Endothelial cell of umbilical vein (primary cell): ENCODE data around the gene DYNC1LI2. TPM values are rescaled to one million over a fixed set of nuclear protein-coding genes. Genes with fewer than 3 reads are reported as not detected.

ENCODE experiments used
- BruUV-seq: library from RNA; stranded (reverse); fragments of 400-500 nt; replicated peaks from 2 replicates; lab custom pipeline; 2021; lab: Mats Ljungman, UMichigan
- CTCF ChIA-PET: fragments of 300-600, 350-600 bp; sonication (Branson Sonifier 250); formaldehyde crosslinking; loops from one replicate; lab custom pipeline; 2021; ENCODE audit warnings: antibody characterized with exemption, inconsistent platforms; lab: Charles Lee
- POLR2A ChIA-PET: fragments of 300-600, 350-600 bp; sonication (Branson Sonifier 250); formaldehyde crosslinking; loops from one replicate; lab custom pipeline; 2021; ENCODE audit warnings: antibody characterized with exemption, inconsistent platforms; lab: Charles Lee
- DNase-seq: peaks from one replicate; pipeline ENCODE4 v3.0.0-alpha.2; 2011; ENCODE audit warnings: low read depth, low spot score
- FAIRE-seq: peaks from 2 replicates; lab custom pipeline; 2011; peaks lifted over from hg19 to GRCh38; lab: Jason Lieb, UNC
- H2AFZ ChIP-seq: 2 replicates; pipeline ENCODE4 v1.6.0; 2012; ENCODE audit warnings: low read depth, low read length, control low read depth, inconsistent platforms
- H3K27ac ChIP-seq: 2 replicates; pipeline ENCODE4 v1.5.1; 2011; ENCODE audit warnings: low read depth, mild to moderate bottlenecking, control low read depth, low read length, moderate library complexity; ENCODE audit not compliant: insufficient read depth
- H3K27me3 ChIP-seq, 2 experiments: 2 replicates each; pipeline versions ENCODE4 v1.6.0 to v1.6.1; 2011; ENCODE audit warnings: low read length in 2 of 2, mixed read lengths in 1 of 2; ENCODE audit not compliant: control insufficient read depth in 2 of 2, insufficient read depth in 2 of 2
- H3K36me3 ChIP-seq, 2 experiments: 2 replicates in 1 of 2; 3 replicates in 1 of 2; pipeline ENCODE4 v1.5.1; 2011; ENCODE audit warnings: low read length in 2 of 2, mild to moderate bottlenecking in 1 of 2, moderate library complexity in 1 of 2; ENCODE audit not compliant: control insufficient read depth in 2 of 2, insufficient read depth in 2 of 2; ENCODE audit errors: extremely low read depth in 1 of 2
- H3K4me1 ChIP-seq: 3 replicates; pipeline ENCODE4 v1.5.1; 2011; ENCODE audit warnings: mild to moderate bottlenecking, low read length; ENCODE audit not compliant: control insufficient read depth, insufficient read depth; ENCODE audit errors: extremely low read depth
- H3K4me2 ChIP-seq: 2 replicates; pipeline ENCODE4 v1.6.1; 2011; ENCODE audit warnings: low read length, control low read depth, mixed read lengths; ENCODE audit not compliant: insufficient read depth
- H3K4me3 ChIP-seq, 3 experiments: fragments of 200-600 bp in 1 of 3; sonication (generic), shearing (Covaris generic) in 1 of 3; replicated peaks in 1 of 3; 2 replicates each; pipeline ENCODE4 v1.5.1; 2011 to 2016; ENCODE audit warnings: control low read depth in 3 of 3, low read length in 3 of 3, mild to moderate bottlenecking in 2 of 3, inconsistent platforms in 1 of 3, low read depth in 1 of 3, moderate library complexity in 1 of 3; ENCODE audit not compliant: insufficient read depth in 1 of 3
- H3K79me2 ChIP-seq: 2 replicates; pipeline ENCODE4 v1.6.0; 2012; ENCODE audit warnings: low read length, inconsistent platforms; ENCODE audit not compliant: control insufficient read depth, insufficient read depth
- H3K9ac ChIP-seq: replicated peaks from 2 replicates; pipeline ENCODE3; 2011; ENCODE audit warnings: low read length, control low read depth; ENCODE audit not compliant: insufficient read depth; ENCODE audit errors: extremely low read depth
- H3K9me1 ChIP-seq: replicated peaks from 3 replicates; pipeline ENCODE4 v1.6.0; 2011; ENCODE audit warnings: mild to moderate bottlenecking, low read length; ENCODE audit not compliant: control insufficient read depth, insufficient read depth; ENCODE audit errors: extremely low read depth
- H3K9me3 ChIP-seq: replicated peaks from 2 replicates; pipeline ENCODE4 v1.5.1; 2012; ENCODE audit warnings: low read length, inconsistent platforms; ENCODE audit not compliant: control insufficient read depth, insufficient read depth
- H4K20me1 ChIP-seq: replicated peaks from 2 replicates; pipeline ENCODE3; 2011; ENCODE audit warnings: mild to moderate bottlenecking, low read length; ENCODE audit not compliant: control insufficient read depth, insufficient read depth; ENCODE audit errors: extremely low read depth
- CTCF ChIP-seq, 2 donors: IDR thresholded peaks; 1 replicate in 1 of 2; 2 replicates in 1 of 2; pipeline ENCODE4 v1.5.1; 2011; ENCODE audit warnings: low read length in 2 of 2, mild to moderate bottlenecking in 2 of 2, moderate library complexity in 2 of 2, control low read depth in 1 of 2, inconsistent platforms in 1 of 2, low read depth in 1 of 2; ENCODE audit not compliant: insufficient read depth in 1 of 2; ENCODE audit errors: extremely low read depth in 1 of 2
- EZH2 ChIP-seq: IDR thresholded peaks from 2 replicates; pipeline ENCODE4 v1.6.1; 2012; ENCODE audit warnings: borderline replicate concordance, low read depth, mild to moderate bottlenecking, moderate library complexity, low read length, inconsistent platforms; ENCODE audit not compliant: severe bottlenecking
- FOS ChIP-seq: IDR thresholded peaks from 2 replicates; pipeline ENCODE4 v1.6.1; 2011; ENCODE audit warnings: mild to moderate bottlenecking, low read length, moderate library complexity, borderline replicate concordance; ENCODE audit not compliant: insufficient read depth
- GATA2 ChIP-seq: IDR thresholded peaks from 2 replicates; pipeline ENCODE4 v1.7.0; 2011; ENCODE audit warnings: low read depth, mild to moderate bottlenecking, moderate library complexity, mixed read lengths, low read length; ENCODE audit not compliant: insufficient read length, insufficient read depth
- JUN ChIP-seq: IDR thresholded peaks from 2 replicates; pipeline ENCODE4 v1.6.1; 2011; ENCODE audit warnings: borderline replicate concordance, low read depth; ENCODE audit not compliant: insufficient read length, insufficient read depth
- MAX ChIP-seq: IDR thresholded peaks from 2 replicates; pipeline ENCODE4 v1.6.1; 2011; ENCODE audit not compliant: insufficient read depth, insufficient read length
- MYC ChIP-seq: IDR thresholded peaks from one replicate; pipeline ENCODE4 v1.6.1; 2011; ENCODE audit warnings: mild to moderate bottlenecking, low read depth, low read length
- POLR2A ChIP-seq: IDR thresholded peaks from 2 replicates; pipeline ENCODE4 v1.6.1; 2012; ENCODE audit warnings: low read depth, mild to moderate bottlenecking, control low read depth, low read length
- POLR2AphosphoS5 ChIP-seq: IDR thresholded peaks from 2 replicates; pipeline ENCODE4 v1.6.1; 2012; ENCODE audit warnings: low read depth, mild to moderate bottlenecking, control low read depth, low read length, moderate library complexity; ENCODE audit not compliant: insufficient read depth
- dilution Hi-C: fragments of 300-500 bp; cut with MboI; formaldehyde crosslinking; loops from one replicate; pipeline ENCODE4 v1.15.0; 2019; ENCODE audit warnings: low sequenced_read_pairs; ENCODE audit not compliant: extremely low pct_ligation_motif_present
- intact Hi-C: fragments of 100-400 bp; cut with micrococcal nuclease; formaldehyde crosslinking; loops from one replicate; pipeline ENCODE4 v1.10.0; 2022
- polyA plus RNA-seq, 4 experiments: library from polyadenylated mRNA; depleted of rRNA in 3 of 4; stranded (reverse) in 3 of 4; unstranded in 1 of 4; fragments of >200 nt; gene quantifications; 2 replicates each; pipeline versions ENCODE4 v1.2.1 to v1.2.3, GENCODE V29; 2011 to 2012; ENCODE audit warnings: missing spikeins in 1 of 4
- total RNA-seq: library from RNA; stranded (reverse); gene quantifications from 2 replicates; pipeline ENCODE4 v1.2.3, GENCODE V29; 2021

Gene DYNC1LI2
- total and polyA plus RNA-seq, 2 donors (not counting 3 experiments of a cell fraction or from before 2014, with no cell fraction given), result 110 to 159 TPM

GRCh38 chr16:66800856-66801255 lies 49.4 kb upstream of the DYNC1LI2 start:
- DNase-seq (no peak), FAIRE-seq (no peak)
- Histone ChIP-seq H2AFZ (no peak overlapping the region), H3K9ac (no peak overlapping the region), H3K27me3 (no peaks in the 10 kb centered on the region), H3K27ac (no peak overlapping the region), H3K4me2 (no peak overlapping the region), H3K36me3 (peaks cover 7 to 13% of the 10 kb centered on the region in 2 experiments), H3K4me1 (no peaks in the 10 kb centered on the region), H3K79me2 (no peaks in the 10 kb centered on the region), H3K9me1 (no peaks in the 10 kb centered on the region), H3K9me3 (no peaks in the 10 kb centered on the region), H4K20me1 (no peaks in the 10 kb centered on the region), H3K4me3 (no peak overlapping the region)
- no TSS peak for BruUV-seq
- TF ChIP-seq CTCF (IDR thresholded peaks at IDR 0.05; ENCODE audit: extremely low read depth in 1 of 2, insufficient read depth in 1 of 2, low read depth in 1 of 2, low read length in 2 of 2) (no peak), EZH2 (no peak), FOS (no peak), MYC (no peak), GATA2 (no peak), POLR2A (no peak), JUN (no peak), MAX (no peak), POLR2AphosphoS5 (no peak)
- POLR2A ChIA-PET, result no interaction called here
- intact Hi-C loops, result no loop called here
- CTCF ChIA-PET, result interaction anchor here (1.0 to 1.5 kb wide), 5 partner anchors 30 to 67 kb away, joined by 3 to 7 read pairs (median 3); partner anchors contain the start of genes DYNC1LI2 and NAE1
- dilution Hi-C loops, result no loop called here
